Heart left ventricle (tissue), 13 donors: Measurements from ENCODE around the gene RAB1B.

ENCODE experiments used
- CTCF ChIP-seq, 12 donors: fragments of 200-600 bp; sonication (generic) in 4 of 12; IDR thresholded peaks; one replicate each; pipeline versions ENCODE4 v1.5.0 to v1.8.0; 2018 to 2022; ENCODE audit warnings: antibody characterized with exemption in 12 of 12, mild to moderate bottlenecking in 5 of 12
- POLR2A ChIP-seq, 2 donors: fragments of 450-650 bp; IDR thresholded peaks; one replicate each; pipeline ENCODE4 v1.6.1; 2017; ENCODE audit warnings: antibody characterized with exemption in 2 of 2, mild to moderate bottlenecking in 2 of 2, moderate library complexity in 2 of 2
- donor health status: ischemic (EF 13 %, LVEDD 7.1; RV severe dilation, severe dysfunction).
- donor health status: DM: no; HTN: yes; CAD: no.
- donor health status: DM: no; HTN: no; CAD: no.
- donor health status: ischemic (EF 25% LVEDD 6.9; RV normal size, moderate dysfunction).
- donor health status: ischemic (EF 25% LVEDD 5.7; RV mildly dilated, moderate dysfunction).
- donor health status: ischemic (EF 35%, LVEDD 5.7; RV mildly dilated, moderate dysfunction).
- donor health status: nonischemic (EF 11% LVEDD 7.7; RV severe dilation, severe dysfunction).
- donor health status: DM: yes; HTN: yes; CAD: no.
- donor health status: PGD.
- donor health status: ischemic (EF 29% LVEDD 5.4; RV normal size, mild dysfunction).
- donor health status: nonischemic (EF 23%, LVEDD 6.1; RV moderate dilation, normal function).

- TF ChIP-seq CTCF (IDR thresholded peaks at IDR 0.05) (no peak), POLR2A (IDR thresholded peaks at IDR 0.05) (no peak)
These were observed 23.5 kb downstream of the RAB1B start, which contains the start of gene TMEM151A for GRCh38 chr11:66291706-66292542.
